Measurements from ENCODE around the gene SOAT2.

DNA sequence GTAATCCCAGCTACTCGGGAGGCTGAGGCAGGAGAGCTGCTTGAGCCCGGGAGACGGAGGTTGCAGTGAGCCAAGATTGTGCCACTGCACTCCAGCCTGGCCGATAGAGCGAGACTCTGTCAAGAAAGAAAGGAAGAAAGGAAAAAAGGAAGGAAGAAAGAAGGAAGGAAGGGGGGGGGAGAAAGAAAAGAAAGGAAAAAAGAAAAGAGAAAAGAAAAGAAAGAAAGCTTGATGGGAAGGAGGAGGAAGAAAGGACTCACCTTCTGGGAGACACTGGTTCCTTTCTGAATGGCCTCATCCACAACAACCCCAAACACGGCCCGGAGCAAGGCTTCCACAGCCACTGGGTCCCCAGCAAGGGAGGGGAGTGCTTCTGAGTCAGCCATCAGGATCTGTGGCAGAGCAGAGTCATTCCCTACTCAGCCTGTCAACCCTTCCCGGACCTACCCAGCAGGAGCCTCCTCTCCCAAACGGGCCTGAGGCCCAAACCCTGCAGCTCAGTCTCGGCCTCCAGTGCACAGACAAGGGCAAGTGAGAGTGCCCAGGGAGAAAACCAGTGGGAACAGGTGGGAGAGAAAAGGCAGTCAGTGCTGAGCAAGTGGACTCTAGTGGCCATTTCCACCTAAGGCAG, 69.9 kb downstream of the SOAT2 start:
- no peak for TF ChIP-seq CTCF (optimal IDR thresholded peaks at IDR 0.05 in 1 of 3, IDR thresholded peaks at IDR 0.05 in 1 of 3, conservative IDR thresholded peaks at IDR 0.05 in 1 of 3; ENCODE audit: extremely low read depth in 1 of 3, insufficient read depth in 2 of 3, low read length in 3 of 3)
- no peak for TF ChIP-seq EZH2 (IDR thresholded peaks at IDR 0.05; ENCODE audit: low read length)

All from keratinocyte (primary cell).